NOMO-1 treated with dmso at 0.1 percent for 144 hours (cell line): ENCODE data around the gene ELMO1.

Experiments used
- DNase-seq: peaks from one replicate; lab custom pipeline; 2025; ENCODE audit not compliant: unreplicated experiment; lab: John Stamatoyannopoulos, UW

Gene ELMO1

GRCh38 chr7:37471619-37472018 lies 23.0 kb upstream of the ELMO1 start:
- DNase-seq: no peak

GRCh38 chr7:37467002-37467401 lies 18.3 kb upstream of the ELMO1 start:
- DNase-seq: no peak

DNA sequence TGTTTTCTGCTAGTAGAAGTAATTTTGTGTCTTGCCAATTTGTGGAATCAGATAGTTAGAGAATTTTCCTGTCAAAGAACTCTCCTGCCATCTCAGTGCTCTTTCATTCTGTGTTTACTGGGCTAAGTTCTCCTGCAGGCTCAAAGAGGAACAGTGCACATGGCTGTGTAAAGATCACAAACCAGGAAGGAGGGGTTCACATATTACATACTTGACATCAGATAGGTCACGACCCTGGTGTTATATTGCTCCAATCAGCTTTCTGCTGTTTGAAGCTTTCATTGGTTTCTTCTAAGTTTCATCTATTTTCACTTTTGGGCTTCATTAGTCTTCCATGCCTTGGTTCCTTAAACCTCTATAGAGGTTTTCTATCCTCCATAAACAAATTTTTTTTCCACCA lies 13.5 kb upstream of the ELMO1 start:
- no peak for DNase-seq

GRCh38 chr7:37455081-37455480 lies 6.4 kb upstream of the ELMO1 start:
- no peak for DNase-seq

DNA sequence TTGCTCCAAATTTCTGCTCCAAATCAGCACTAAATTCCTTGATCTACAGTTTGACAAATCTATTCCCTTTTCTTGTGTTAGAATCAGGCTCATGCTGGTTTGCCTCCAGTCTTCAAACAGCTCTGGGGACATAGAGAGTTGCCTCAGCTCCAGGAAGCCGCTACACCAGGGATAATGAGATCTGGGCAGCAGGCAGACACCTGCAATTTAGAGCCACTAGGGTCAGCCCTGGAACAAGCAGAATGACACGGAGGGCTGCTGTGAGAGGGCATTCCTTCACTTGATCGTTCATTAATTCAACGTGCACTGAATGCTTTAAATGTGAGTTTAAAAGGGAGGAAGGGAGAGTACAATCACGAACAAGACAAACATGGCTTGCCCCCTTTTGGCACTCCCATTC lies 3.7 kb upstream of the ELMO1 start:
- DNase-seq: no peak

DNA sequence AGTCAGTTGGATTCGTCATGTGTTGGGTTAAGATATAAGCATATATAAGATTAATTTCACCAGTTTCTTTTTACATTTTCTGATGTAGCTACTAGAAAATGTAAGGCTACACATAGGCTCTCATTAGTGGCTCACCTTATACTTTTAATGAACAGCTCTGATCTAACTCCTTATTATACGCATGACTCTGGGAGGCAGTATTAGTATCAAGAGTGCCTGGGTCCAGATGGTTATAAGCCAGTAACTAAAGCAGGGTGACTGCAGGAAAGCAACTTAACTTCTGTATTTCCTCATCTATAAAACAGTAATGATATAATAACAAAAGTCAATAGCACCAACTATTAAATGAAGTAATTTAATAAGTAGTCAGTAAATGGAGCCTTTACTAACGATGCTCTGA lies 1.4 kb upstream of the ELMO1 start:
- no peak for DNase-seq

DNA sequence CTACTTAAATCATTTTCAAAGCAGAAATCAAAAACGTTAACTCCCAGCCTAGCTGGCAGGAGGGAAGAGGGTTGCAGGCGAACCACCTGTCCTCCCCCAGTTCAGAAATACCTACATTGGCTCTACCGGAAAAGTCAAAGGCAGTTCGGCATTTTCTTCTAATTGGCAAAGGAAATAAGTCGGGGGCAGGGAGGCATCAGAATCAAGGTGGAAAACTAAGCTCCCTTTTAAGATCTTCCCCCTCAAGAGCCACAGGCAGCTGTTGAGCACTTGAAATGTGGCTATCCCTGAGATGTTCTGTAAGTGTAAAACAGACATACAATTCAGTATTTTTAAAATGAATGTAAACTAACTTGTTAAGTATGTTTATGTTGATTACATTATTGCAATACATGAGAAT lies 957 bp upstream of the ELMO1 start:
- DNase-seq: no peak

GRCh38 chr7:37448011-37448635 lies 541 bp downstream of the ELMO1 start:
- DNase-seq: no peak

- no peak for DNase-seq
These were observed 2.3 kb downstream of the ELMO1 start for GRCh38 chr7:37446371-37446770.

GRCh38 chr7:37445790-37446189 lies 2.9 kb downstream of the ELMO1 start:
- no peak for DNase-seq

DNA sequence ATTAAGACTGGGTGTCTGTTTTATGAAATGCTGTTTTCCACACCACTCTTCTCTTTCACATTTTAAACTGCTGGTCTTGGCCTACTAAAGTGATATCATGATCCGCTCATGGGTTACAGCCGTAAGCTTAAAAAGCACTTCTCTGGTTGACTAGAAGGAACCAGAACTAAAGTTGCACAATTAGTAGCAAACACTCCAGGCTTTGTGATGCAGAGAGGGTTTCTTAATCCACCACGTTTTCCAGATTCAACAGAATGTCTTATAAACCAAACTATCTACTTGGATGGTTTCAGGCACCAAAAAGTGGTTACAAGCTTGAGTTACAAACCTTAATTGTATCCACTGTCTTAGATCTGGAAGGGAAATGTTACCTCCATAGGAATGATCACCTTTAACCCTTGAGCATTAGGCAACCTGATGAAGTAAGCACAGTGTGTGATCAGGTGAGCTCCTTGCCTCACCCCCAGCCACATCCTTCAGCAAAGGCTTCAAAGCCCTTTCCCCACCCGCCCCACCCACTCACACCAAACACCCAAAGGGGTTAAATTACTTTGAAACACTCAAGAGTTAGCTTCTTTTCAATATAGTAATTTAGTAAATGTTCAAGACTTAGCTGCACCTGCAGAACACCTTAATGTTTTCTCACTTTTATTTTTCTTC lies 3.5 kb downstream of the ELMO1 start:
- DNase-seq: peak; percentile 11

DNA sequence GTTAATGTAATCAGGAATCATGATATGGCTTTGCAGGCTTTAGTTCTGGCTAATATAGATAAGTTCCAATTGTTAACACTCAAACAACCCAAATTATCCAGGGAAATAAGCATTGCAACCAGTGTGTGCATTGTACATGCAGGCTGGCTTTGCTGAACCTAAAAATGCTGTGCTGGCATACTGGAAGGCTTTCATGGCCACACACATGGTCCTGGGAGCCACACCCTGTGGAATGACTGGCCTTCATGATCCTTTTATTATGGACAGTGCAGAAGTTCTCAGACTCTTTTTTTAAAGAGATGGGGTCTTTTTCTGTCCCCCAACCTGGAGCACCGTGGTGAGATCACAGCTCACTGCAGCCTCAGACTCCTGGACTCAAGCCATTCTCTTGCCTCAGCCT lies 5.0 kb downstream of the ELMO1 start:
- no peak for DNase-seq

DNA sequence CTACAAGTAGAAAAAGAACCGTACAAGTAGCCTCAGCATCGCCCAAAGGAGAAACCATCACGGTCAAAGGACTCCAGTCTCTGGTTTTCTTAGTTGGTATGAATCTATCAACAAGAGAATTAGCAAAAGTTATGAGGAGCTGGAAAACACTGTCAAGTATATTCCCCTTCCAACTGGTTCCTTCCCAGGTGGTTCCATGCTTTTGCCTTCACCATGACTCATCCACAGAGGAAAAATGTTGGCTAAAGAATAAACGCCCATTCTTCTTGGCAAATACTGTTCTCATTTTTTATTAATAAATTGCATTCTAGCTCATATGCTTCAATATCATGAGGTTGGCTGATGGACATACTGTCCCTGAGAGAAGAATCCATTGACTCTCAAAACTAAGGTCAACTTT lies 6.4 kb downstream of the ELMO1 start:
- no peak for DNase-seq

DNA sequence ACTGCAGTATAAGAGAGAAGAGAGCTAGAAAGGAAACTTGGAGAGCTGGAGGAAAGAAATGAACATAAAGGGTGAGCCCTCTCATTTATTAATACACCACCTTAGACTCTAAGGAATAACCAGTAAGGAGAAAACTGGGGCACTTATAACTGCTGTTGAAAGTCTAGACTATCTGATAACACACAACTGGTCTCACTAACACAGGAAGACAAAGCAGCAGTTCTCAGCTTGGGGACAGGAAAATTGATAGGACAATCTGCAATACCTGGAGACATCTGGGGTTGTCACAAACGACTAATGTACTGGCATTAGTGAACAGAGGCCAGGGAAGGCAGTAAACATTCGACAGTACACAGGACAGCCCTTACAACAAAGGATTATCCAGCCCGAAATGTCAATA lies 6.8 kb downstream of the ELMO1 start:
- no peak for DNase-seq

GRCh38 chr7:37441386-37441760 lies 7.3 kb downstream of the ELMO1 start:
- no peak for DNase-seq

- DNase-seq: no peak
These were observed 7.8 kb downstream of the ELMO1 start for GRCh38 chr7:37440738-37441385.

- no peak for DNase-seq
These were observed 9.0 kb downstream of the ELMO1 start for GRCh38 chr7:37439653-37440026.

GRCh38 chr7:37438906-37439652 lies 9.6 kb downstream of the ELMO1 start:
- DNase-seq: no peak

- no peak for DNase-seq
These were observed 13.4 kb downstream of the ELMO1 start for GRCh38 chr7:37435156-37435855.

DNA sequence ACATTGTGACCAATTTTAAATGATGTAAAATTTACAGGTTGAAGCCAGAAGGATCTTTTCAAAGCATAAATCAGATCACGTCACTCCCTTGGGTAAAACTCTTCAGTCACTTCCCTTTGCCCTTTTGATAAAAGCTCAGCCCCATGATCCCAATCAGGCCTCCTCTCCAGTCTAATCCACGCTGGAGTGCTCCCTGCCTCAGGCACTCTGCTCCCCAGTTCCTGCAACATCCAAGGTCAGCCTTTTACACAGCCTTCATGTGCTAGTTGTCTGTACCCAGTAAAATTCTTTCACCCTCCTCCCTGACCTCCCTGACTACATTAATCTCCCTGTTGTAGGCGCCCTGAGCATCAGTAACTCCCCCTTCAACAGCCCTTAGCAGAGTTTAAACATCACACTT lies 14.1 kb downstream of the ELMO1 start:
- no peak for DNase-seq

DNA sequence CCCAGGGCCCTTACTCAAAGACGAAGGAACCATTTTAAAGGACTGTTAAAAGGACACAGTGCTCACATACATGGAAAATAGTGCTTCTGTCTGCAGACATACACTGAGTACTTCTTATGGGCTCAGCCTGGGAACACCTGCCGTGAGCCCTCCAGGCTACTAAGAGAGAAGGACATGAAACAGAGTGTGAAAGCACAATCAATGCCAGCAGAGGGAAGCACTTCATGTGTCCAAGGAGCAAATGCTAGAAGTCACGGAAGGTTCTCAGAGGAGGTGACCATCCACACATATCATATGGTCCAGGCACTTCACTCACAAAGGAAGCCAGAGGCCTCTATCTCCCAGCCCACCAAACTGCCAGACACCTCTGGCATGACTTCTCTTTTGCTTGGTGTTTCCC lies 15.5 kb downstream of the ELMO1 start:
- no peak for DNase-seq
